Ammon's horn (tissue), 1 donor: ENCODE measurements around the gene RNU1-1.
"Not testable (repeated sequence)": the region's sequence is repeated elsewhere in the genome, so short reads cannot be mapped to it uniquely, and the experiment has no call there.

Source experiments
- DNase-seq: peaks from one replicate; pipeline ENCODE4 v3.0.0-alpha.2; 2016; ENCODE audit warnings: low spot score

Gene RNU1-1

GRCh38 chr1:16493731-16494130 lies 20.4 kb downstream of the RNU1-1 start:
- not testable (repeated sequence) for DNase-seq

- not testable (repeated sequence) for DNase-seq
These were observed 21.1 kb downstream of the RNU1-1 start for GRCh38 chr1:16492937-16493336.

DNA sequence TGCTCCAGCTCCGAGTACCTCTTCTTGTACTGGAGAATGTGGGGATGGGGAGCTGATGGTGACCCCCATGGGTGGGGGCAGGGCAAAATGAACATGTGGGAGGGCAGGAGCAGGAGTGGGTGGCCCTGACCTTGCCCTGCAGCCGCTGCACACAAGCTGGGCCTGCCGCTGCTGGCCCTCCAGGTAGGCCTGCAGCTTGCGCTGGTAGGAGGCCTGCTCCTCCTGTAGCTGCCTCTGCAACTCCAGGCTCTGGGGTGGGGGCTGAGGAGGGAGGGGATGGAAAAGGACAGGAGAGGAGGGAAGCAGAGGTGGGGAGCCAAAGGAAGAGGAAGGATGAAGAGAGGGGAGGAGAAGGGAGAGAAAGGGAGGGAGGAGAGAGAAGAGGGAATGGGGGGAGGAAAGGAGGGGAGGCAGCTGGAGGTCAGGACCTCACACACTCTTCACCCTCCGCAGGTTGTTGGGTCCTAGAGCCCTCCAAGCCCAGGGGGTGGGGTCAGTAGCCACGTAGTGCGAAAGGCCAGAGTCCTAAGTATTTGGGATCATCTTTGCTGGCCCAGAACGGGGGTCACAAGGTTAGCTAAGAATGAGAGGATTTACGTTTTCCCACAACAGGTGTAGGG lies 22.9 kb downstream of the RNU1-1 start:
- DNase-seq: no peak

GRCh38 chr1:16489195-16489880 lies 24.7 kb downstream of the RNU1-1 start:
- DNase-seq: not testable (repeated sequence)

- DNase-seq: not testable (repeated sequence)
These were observed 27.1 kb downstream of the RNU1-1 start for GRCh38 chr1:16487011-16487410.

GRCh38 chr1:16486316-16486715 lies 27.8 kb downstream of the RNU1-1 start:
- not testable (repeated sequence) for DNase-seq

DNA sequence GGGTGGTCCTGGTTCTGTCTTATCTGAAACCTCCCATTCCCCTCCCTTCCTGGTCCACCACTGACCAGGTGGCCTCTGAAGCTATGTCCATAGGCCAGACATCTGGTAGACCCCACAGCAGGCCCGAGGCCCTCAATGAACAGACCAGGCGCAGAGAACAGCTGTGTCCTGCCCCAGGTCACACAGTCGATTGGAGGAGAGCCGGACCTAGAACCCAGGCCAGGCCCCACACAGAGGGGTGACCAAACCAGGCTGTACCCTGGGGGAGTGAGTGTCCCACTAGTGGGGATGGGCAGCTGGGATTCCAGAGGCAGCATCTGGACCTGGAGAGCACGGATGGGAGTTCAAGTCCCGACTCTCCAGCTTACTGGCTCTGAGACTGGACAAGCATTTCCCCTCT lies 29.2 kb downstream of the RNU1-1 start:
- DNase-seq: no peak

DNA sequence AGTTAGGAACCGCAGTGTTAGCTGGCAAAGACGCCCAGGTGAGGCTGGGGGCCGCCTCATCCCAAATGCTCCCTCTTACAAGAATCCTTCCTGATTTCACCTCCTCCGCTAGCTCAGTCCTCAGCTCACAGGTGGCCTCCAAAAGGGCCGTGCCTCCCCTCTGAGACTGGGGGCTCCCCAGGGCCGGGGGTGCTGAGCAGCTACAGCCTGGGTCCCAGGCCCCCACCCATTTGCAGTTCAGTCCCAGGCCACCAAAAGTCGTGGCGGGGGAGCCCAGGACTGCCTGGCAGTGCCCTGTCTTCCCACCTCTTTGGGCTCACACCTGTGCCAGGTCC lies 29.6 kb downstream of the RNU1-1 start:
- DNase-seq: no peak

DNA sequence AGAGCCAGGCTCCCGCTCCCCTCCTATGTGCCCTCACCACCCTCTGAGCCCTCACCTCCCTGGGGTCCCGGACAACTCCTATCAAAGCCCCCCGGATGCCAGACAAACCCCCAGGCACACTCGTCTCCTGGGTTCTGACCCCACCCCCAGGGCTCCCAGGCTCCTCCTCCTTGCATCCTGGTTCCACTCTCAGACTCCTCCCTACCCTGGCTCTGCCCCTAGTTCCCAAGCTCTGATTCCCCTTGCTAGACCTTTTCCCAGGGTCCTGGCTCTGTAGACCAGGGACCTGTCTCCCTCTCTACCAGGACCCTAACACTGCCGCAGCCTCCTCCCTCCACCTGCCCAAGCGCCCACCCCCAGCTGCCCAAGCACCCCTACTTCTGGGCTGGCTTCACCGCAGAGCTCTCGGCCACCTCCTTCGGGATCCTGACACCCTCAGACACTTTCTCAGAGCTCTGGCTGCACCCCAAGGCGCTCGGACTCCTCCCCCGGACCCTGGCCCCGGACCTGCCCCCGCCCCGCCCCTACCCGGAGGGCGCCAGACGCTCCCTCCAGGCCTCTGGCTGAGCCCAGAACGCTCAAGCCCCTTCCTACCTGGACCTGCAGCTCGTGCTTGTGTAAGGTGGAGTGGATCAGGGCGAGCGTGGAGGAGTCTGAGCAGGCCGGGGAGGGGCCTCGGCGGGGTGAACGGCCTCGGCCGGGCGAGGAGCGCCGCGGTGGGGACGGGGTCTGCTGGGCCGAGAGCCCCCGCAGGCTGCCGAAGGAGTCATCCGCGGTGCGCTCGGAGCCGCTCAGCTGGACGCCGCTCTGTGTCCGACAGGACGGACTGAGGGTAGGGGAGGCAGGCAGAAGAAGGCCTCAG lies 30.2 kb downstream of the RNU1-1 start:
- not testable (repeated sequence) for DNase-seq

GRCh38 chr1:16483146-16483545 lies 30.9 kb downstream of the RNU1-1 start:
- DNase-seq: not testable (repeated sequence)

- DNase-seq: no peak
These were observed 36.0 kb downstream of the RNU1-1 start for GRCh38 chr1:16478091-16478490.

DNA sequence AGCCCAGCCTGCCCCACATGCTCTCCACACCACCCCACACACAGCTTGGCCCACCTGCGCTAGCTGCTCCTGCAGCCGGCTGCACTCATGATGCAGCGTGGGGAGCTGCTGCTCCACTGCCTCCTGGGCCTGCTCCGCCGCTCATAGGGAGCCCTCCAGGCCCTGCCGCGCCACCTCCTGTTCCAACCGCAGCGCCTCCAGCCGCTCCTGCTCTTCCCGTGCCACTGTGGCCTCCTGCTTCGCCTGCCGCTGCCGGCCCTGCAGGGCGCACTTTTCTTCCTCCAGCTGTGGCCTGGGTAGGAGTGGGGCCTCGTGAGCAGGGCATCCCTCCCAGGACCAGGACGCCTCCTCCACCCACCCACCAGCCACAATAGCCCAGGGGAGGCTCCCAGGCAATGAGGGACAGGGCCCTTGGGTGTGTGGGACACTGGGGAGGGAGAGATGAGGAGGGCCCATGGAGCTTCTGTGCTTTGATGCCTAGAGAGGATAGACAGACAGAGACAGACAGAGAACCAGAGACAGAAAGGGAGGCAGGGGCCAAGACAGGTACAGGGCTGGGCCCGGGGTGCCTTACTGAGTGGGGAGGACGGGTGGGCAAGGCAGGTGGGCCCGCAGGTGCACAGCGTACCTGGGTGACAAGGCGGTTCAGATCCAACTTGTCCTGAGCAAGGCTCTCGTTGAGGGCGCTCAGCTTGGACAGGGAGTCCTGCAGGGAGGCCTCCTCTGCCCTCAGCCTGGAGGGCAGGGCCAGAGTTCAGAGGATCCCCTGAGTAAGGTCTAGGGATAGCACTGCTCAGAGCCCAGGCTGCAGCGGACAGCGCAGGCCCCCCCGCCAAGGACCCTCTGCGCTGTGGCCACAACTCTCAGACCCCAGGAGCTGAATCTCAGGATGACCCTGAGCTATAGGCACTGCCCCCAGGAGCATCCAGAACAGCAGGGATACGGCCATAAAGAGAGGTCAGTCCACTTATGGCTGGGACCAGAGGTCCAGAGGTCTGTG lies 38.0 kb downstream of the RNU1-1 start:
- DNase-seq: not testable (repeated sequence)

DNA sequence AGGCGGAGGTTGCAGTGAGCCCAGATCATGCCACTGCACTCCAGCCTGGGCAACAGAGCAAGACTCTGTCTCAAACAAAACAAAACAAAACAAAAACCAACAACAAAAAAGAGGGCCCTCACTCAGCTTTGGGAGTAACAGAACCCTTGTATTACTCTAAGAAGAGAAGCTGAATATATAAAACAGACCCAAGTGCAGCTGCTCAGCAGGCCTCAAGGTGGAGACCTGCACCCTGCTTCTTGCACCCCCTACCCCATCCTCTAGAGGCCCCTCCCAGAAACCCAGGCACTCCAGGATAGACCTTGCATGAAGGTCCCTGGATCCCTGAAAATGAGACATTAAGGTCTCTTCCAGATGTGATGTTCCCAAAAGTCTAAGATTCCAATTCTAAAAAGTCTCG lies 39.2 kb downstream of the RNU1-1 start:
- DNase-seq: not testable (repeated sequence)

DNA sequence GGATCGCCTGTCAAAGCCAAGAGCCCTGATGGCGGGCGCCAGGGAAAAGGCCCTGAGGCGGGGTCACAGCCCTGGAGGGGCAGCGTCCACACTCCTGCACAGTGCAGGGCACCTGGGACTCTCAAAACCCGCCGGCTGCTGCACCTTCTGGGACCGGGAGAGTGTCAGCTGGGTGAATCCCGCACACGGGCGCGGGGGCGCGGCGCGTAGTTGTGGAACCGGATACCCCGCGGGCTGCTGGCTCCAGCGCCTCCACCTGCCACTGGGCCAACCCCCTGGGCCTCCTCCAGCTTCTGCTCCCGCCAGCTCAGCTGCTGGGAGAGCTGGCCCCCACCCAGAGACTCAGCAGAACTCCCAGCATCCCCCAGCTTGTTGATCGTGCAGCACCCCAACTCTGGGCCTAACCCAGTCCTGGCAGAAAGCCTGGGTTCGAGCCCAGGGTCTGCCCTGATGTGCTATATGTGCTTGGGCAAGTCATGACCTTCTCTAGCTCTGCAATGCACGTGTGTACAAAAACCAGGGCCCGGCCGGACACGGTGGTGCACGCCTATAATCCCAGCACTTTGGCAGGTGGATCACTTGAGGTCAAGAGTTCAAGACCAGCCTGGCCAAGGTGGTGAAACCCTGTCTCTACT lies 39.8 kb downstream of the RNU1-1 start:
- no peak for DNase-seq

GRCh38 chr1:16468558-16468957 lies 45.5 kb downstream of the RNU1-1 start:
- DNase-seq: no peak

DNA sequence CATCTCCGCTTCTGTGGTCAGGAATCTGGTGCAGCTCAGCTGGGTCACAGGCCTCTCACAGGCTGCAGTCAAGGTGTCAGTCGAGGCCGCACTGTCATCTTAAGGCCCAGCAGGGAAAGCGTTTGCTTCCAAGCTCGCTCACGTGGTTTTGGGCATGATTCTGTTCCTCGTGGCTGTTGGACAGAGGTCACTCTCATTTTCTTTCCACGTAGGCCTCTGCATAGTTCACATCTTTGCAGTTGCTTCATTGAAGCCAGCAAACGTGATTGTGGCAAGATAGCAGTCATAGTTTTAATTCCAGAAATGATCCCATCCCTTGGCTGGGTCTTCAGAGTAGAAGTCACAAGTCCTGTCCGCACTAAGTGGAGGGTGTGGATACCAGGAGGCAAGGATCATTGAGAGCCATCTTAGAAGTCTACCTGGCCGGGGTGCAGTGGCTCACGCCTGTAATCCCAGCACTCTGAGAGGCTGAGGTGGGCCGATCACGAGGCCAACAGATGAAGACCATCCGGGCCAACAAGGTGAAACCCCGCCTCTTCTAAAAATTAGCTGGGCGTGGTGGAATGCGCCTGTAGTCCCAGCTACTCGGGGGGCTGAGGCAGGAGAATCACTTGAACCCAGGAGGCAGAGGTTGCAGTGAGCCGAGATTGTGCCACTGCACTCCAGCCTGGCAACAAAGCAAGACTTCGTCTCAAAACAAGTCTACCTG lies 49.0 kb downstream of the RNU1-1 start:
- no peak for DNase-seq
